H9 (cell line): ENCODE measurements around the gene MAP3K5. TPM values are rescaled to one million over a fixed set of nuclear protein-coding genes. Genes with fewer than 3 reads are reported as not detected.

Experiments
- DNase-seq: peaks from one replicate; pipeline ENCODE4 v3.0.0-alpha.2; 2017
- H2AFZ ChIP-seq: one replicate; pipeline ENCODE4 v1.6.1; 2013; ENCODE audit warnings: mild to moderate bottlenecking, low read length, control low read depth, moderate library complexity
- H2AK5ac ChIP-seq: 2 replicates; pipeline ENCODE4 v1.6.1; 2013; ENCODE audit warnings: low read length, control low read depth, mixed read lengths; ENCODE audit not compliant: insufficient read length
- H2BK120ac ChIP-seq: one replicate; pipeline ENCODE4 v1.6.1; 2013; ENCODE audit warnings: low read depth, mild to moderate bottlenecking, low read length, control low read depth, inconsistent platforms; ENCODE audit not compliant: poor library complexity, severe bottlenecking
- H2BK12ac ChIP-seq: 2 replicates; pipeline ENCODE4 v1.6.1; 2013; ENCODE audit warnings: low read length, control low read depth, mixed read lengths, low read depth; ENCODE audit not compliant: insufficient read length
- H2BK15ac ChIP-seq: 2 replicates; pipeline ENCODE4 v1.6.1; 2013; ENCODE audit warnings: low read depth, low read length, control low read depth
- H2BK20ac ChIP-seq: one replicate; pipeline ENCODE4 v1.6.1; 2013; ENCODE audit warnings: low read depth, mild to moderate bottlenecking, low read length, control low read depth, inconsistent platforms; ENCODE audit not compliant: poor library complexity, severe bottlenecking
- H2BK5ac ChIP-seq: 2 replicates; pipeline ENCODE4 v1.6.1; 2013; ENCODE audit warnings: low read length, control low read depth, mixed read lengths; ENCODE audit not compliant: insufficient read length
- H3K14ac ChIP-seq: 2 replicates; pipeline ENCODE4 v1.6.1; 2013; ENCODE audit warnings: low read length, control low read depth; ENCODE audit not compliant: insufficient read depth
- H3K18ac ChIP-seq: 2 replicates; pipeline ENCODE4 v1.6.1; 2013; ENCODE audit warnings: low read depth, mild to moderate bottlenecking, mixed read lengths, low read length, control low read depth; ENCODE audit not compliant: insufficient read length
- H3K23ac ChIP-seq: 2 replicates; pipeline ENCODE4 v1.6.1; 2013; ENCODE audit warnings: low read length, control low read depth, mixed read lengths, low read depth; ENCODE audit not compliant: insufficient read length
- H3K23me2 ChIP-seq: 2 replicates; pipeline ENCODE4 v1.6.1; 2013; ENCODE audit warnings: low read depth, mild to moderate bottlenecking, mixed read lengths, low read length, control low read depth; ENCODE audit not compliant: insufficient read length, poor library complexity, severe bottlenecking
- H3K27ac ChIP-seq: 2 replicates; pipeline ENCODE4 v1.5.1; 2013; ENCODE audit warnings: low read length, control low read depth, mixed read lengths, low read depth; ENCODE audit not compliant: insufficient read length
- H3K27me3 ChIP-seq: 2 replicates; pipeline ENCODE4 v1.6.1; 2013; ENCODE audit warnings: low read length, control low read depth, inconsistent platforms; ENCODE audit not compliant: insufficient read depth
- H3K4ac ChIP-seq: 2 replicates; pipeline ENCODE4 v1.6.1; 2013; ENCODE audit warnings: low read depth, mild to moderate bottlenecking, control low read depth, inconsistent platforms, low read length, moderate library complexity
- H3K4me1 ChIP-seq: 2 replicates; pipeline ENCODE4 v1.6.1; 2013; ENCODE audit warnings: low read length, control low read depth, inconsistent platforms; ENCODE audit not compliant: insufficient read depth
- H3K4me2 ChIP-seq: 2 replicates; pipeline ENCODE4 v1.6.1; 2013; ENCODE audit warnings: low read length, control low read depth, mixed read lengths; ENCODE audit not compliant: insufficient read length, insufficient read depth
- H3K56ac ChIP-seq: 2 replicates; pipeline ENCODE4 v1.6.1; 2013; ENCODE audit warnings: low read depth, mild to moderate bottlenecking, mixed read lengths, low read length, control low read depth; ENCODE audit not compliant: insufficient read length
- H3K79me1 ChIP-seq: 2 replicates; pipeline ENCODE4 v1.6.1; 2013; ENCODE audit warnings: low read depth, mild to moderate bottlenecking, moderate library complexity, low read length, control low read depth, inconsistent platforms; ENCODE audit not compliant: insufficient read depth, poor library complexity, severe bottlenecking
- H3K79me2 ChIP-seq: 2 replicates; pipeline ENCODE4 v1.6.1; 2013; ENCODE audit warnings: low read length, control low read depth, inconsistent platforms; ENCODE audit not compliant: insufficient read depth
- H3K9ac ChIP-seq: 2 replicates; pipeline ENCODE4 v1.6.1; 2013; ENCODE audit warnings: low read length, control low read depth, mixed read lengths; ENCODE audit not compliant: insufficient read length; ENCODE audit errors: extremely low read depth
- H3K9me3 ChIP-seq: one replicate; pipeline ENCODE4 v1.6.1; 2013; ENCODE audit warnings: low read depth, low read length, inconsistent platforms; ENCODE audit not compliant: control insufficient read depth
- H3T11ph ChIP-seq: one replicate; pipeline ENCODE4 v1.6.1; 2013; ENCODE audit warnings: mild to moderate bottlenecking, low read length, control low read depth, inconsistent platforms
- H4K20me1 ChIP-seq: one replicate; pipeline ENCODE4 v1.6.1; 2013; ENCODE audit not compliant: control insufficient read depth, insufficient read length, insufficient read depth
- H4K5ac ChIP-seq: 2 replicates; pipeline ENCODE4 v1.6.1; 2013; ENCODE audit warnings: low read depth, mild to moderate bottlenecking, mixed read lengths, low read length, control low read depth; ENCODE audit not compliant: insufficient read length
- H4K8ac ChIP-seq: replicated peaks from 2 replicates; pipeline ENCODE4 v1.6.1; 2013; ENCODE audit warnings: low read length, control low read depth, mixed read lengths, low read depth; ENCODE audit not compliant: insufficient read length
- H4K91ac ChIP-seq: 2 replicates; pipeline ENCODE4 v1.6.1; 2013; ENCODE audit warnings: low read depth, mild to moderate bottlenecking, moderate library complexity, mixed read lengths, low read length, control low read depth; ENCODE audit not compliant: insufficient read length
- H3K27ac Mint-ChIP-seq, 3 experiments: 2 replicates in 2 of 3; 3 replicates in 1 of 3; pipeline ENCODE4 v1.8.0; 2020 to 2021; ENCODE audit warnings: mixed read lengths in 3 of 3, mild to moderate bottlenecking in 1 of 3, moderate library complexity in 1 of 3
- H3K27me3 Mint-ChIP-seq: 2 replicates; pipeline ENCODE4 v1.8.0; 2021; ENCODE audit warnings: low read depth, mild to moderate bottlenecking, moderate library complexity, mixed read lengths
- H3K36me3 Mint-ChIP-seq, 3 experiments: 2 replicates in 2 of 3; 3 replicates in 1 of 3; pipeline ENCODE4 v1.8.0; 2020 to 2021; ENCODE audit warnings: low read depth in 3 of 3, mixed read lengths in 3 of 3; ENCODE audit not compliant: insufficient read depth in 1 of 3
- H3K4me1 Mint-ChIP-seq, 2 experiments: 2 replicates each; pipeline ENCODE4 v1.8.0; 2020; ENCODE audit warnings: mixed read lengths in 2 of 2
- H3K4me3 Mint-ChIP-seq, 2 experiments: 2 replicates in 1 of 2; 3 replicates in 1 of 2; pipeline ENCODE4 v1.8.0; 2020 to 2021; ENCODE audit warnings: mild to moderate bottlenecking in 2 of 2, mixed read lengths in 2 of 2, moderate library complexity in 1 of 2
- H3K9me3 Mint-ChIP-seq, 2 experiments: 2 replicates in 1 of 2; 3 replicates in 1 of 2; pipeline ENCODE4 v1.8.0; 2020; ENCODE audit warnings: mild to moderate bottlenecking in 2 of 2, mixed read lengths in 2 of 2, moderate library complexity in 1 of 2
- WGBS: extraction: QIAGEN DNeasy Blood & Tissue Kit; methylation state at CpG from one replicate; pipeline ENCODE4 v1.1.7; 2013; ENCODE audit warnings: missing lambda C conversion rate, low lambda C conversion rate, mixed read lengths; ENCODE audit not compliant: insufficient read length; ENCODE audit errors: extremely low coverage; 5-methylcytosine and 5-hydroxymethylcytosine counted together
- total RNA-seq: library from RNA; stranded (reverse); gene quantifications from 2 replicates; pipeline ENCODE4 v1.2.1, GENCODE V29; 2021
- TF ChIP-seq, protein P1 (sequence below): fragments of 200-600 bp; sonication (generic); conservative IDR thresholded peaks from 3 replicates; pipeline ENCODE4 v1.8.0; 2021; ENCODE audit warnings: antibody characterized with exemption, mild to moderate bottlenecking

MAP3K5 gene
- total RNA-seq, 1 experiment from 2014 or later = 1.6 TPM

DNA sequence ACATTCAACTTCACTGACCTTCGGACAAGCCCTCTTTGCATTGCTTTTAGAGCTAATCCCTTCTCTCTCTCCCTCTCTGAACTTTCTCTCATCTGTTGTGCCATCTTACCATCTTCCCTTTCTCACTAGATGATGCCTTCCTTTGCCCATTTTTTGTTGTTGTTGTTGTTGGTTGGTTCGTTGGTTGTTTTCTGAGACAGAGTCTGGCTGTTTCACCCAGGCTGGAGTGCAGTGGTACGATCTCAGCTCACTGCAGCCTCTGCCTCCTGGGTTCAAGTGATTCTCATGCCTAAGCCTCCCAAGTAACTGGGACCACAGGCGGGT lies 18.8 kb downstream of the MAP3K5 start:
- Mint-ChIP-seq H3K27me3 (no peaks in the 10 kb centered on the region; the same call in 1 of the 2 replicates), H3K9me3 (no peaks in the 10 kb centered on the region), H3K36me3 (no peaks in the 10 kb centered on the region; a peak in 1 of 7 replicates), H3K4me3 (no peak overlapping the region; a peak in 1 of 5 replicates), H3K4me1 (peaks cover 12 to 13% of the 10 kb centered on the region in 2 experiments), H3K27ac (peak overlapping the region in 2 of 3 experiments; percentile 1 to 42; a peak in 2 of 7 replicates)
- no peak overlapping the region for H2BK15ac ChIP-seq
- peak overlapping the region; percentile 77 for H3K18ac ChIP-seq
- H3K27me3 ChIP-seq = no peaks in the 10 kb centered on the region
- no peak overlapping the region for H2BK12ac ChIP-seq
- peak overlapping the region; percentile 91 for H2BK120ac ChIP-seq
- H3K14ac ChIP-seq = peak overlapping the region; percentile 39; the same call in 1 of the 2 replicates
- no peak overlapping the region for H2BK5ac ChIP-seq
- no peak overlapping the region for H3K4me2 ChIP-seq
- no peaks in the 10 kb centered on the region for H3K9me3 ChIP-seq
- H2AFZ ChIP-seq = no peak overlapping the region
- no peak overlapping the region for H3K27ac ChIP-seq
- H3K9ac ChIP-seq = no peak overlapping the region
- H3K79me2 ChIP-seq = no peaks in the 10 kb centered on the region
- H3K23ac ChIP-seq = no peak overlapping the region
- no peaks in the 10 kb centered on the region for H3K79me1 ChIP-seq
- H4K20me1 ChIP-seq = no peaks in the 10 kb centered on the region
- H3K23me2 ChIP-seq = no peaks in the 10 kb centered on the region
- H3T11ph ChIP-seq = peak overlapping the region; percentile 47
- H2AK5ac ChIP-seq = no peak overlapping the region
- no peak overlapping the region; the same call in 1 of the 2 replicates for H3K4ac ChIP-seq
- H2BK20ac ChIP-seq = no peak overlapping the region
- no peaks in the 10 kb centered on the region for H3K4me1 ChIP-seq
- H3K56ac ChIP-seq = no peak overlapping the region
- TF ChIP-seq, protein P1, sequence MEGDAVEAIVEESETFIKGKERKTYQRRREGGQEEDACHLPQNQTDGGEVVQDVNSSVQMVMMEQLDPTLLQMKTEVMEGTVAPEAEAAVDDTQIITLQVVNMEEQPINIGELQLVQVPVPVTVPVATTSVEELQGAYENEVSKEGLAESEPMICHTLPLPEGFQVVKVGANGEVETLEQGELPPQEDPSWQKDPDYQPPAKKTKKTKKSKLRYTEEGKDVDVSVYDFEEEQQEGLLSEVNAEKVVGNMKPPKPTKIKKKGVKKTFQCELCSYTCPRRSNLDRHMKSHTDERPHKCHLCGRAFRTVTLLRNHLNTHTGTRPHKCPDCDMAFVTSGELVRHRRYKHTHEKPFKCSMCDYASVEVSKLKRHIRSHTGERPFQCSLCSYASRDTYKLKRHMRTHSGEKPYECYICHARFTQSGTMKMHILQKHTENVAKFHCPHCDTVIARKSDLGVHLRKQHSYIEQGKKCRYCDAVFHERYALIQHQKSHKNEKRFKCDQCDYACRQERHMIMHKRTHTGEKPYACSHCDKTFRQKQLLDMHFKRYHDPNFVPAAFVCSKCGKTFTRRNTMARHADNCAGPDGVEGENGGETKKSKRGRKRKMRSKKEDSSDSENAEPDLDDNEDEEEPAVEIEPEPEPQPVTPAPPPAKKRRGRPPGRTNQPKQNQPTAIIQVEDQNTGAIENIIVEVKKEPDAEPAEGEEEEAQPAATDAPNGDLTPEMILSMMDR = no peak
- H4K8ac ChIP-seq = no peak overlapping the region
- no peak overlapping the region for H4K91ac ChIP-seq
- H4K5ac ChIP-seq = no peak overlapping the region
- no CpG with 5 or more reads among the region's 4 CpGs for WGBS
- no peak for DNase-seq
